ENCODE measurements around the gene DNAH14. TPM values are rescaled to one million over a fixed set of nuclear protein-coding genes. Genes with fewer than 3 reads are reported as not detected.
"Not testable (repeated sequence)": the region's sequence is repeated elsewhere in the genome, so short reads cannot be mapped to it uniquely, and the experiment has no call there.

Gene DNAH14
- total RNA-seq, 1 experiment from 2014 or later: 39.7 TPM

DNA sequence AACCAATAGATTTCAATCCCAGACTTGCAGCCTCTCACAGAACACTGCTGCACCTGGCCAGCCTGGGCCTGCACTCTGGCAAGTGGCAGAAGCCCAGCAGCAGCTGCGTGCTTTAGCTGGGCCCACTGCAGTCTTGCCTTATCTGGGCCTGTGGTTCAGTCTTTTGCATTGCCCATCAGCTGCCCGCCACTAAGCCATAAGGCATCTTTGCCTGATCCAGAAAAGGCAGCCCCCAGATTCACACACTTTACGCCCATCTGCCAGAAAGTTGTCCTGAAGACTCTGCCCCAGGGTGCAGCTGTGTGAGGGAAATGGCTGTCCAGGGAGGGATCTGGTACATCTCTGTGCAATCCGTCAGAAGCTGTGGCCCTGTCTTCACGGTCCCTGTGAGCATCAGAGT lies 217.0 kb downstream of the DNAH14 start:
- H3K4me1 ChIP-seq (ENCODE audit: insufficient read depth, low read length): peaks cover under 1% of the 10 kb centered on the region; the same call in 1 of the 2 replicates
- no peaks in the 10 kb centered on the region; a peak in 1 of 5 replicates for H3K9me3 Mint-ChIP-seq
- no peak overlapping the region for H3K4me2 ChIP-seq (ENCODE audit: insufficient read depth, insufficient read length, low read length)
- H3K79me2 ChIP-seq (ENCODE audit: insufficient read depth, low read length): no peaks in the 10 kb centered on the region
- H3K36me3 Mint-ChIP-seq (ENCODE audit: insufficient read depth in 1 of 3, low read depth in 3 of 3): no peaks in the 10 kb centered on the region; a peak in 1 of 7 replicates
- no peaks in the 10 kb centered on the region for H3K9me3 ChIP-seq (ENCODE audit: control insufficient read depth, low read depth, low read length)
- no peak overlapping the region for H4K5ac ChIP-seq (ENCODE audit: insufficient read length, low read depth, low read length)
- H2BK5ac ChIP-seq (ENCODE audit: insufficient read length, low read length): no peak overlapping the region
- H3K27me3 ChIP-seq (ENCODE audit: insufficient read depth, low read length): no peaks in the 10 kb centered on the region
- peaks cover 10% of the 10 kb centered on the region in 2 experiments for H3K4me1 Mint-ChIP-seq
- H3K4me3 Mint-ChIP-seq: no peak overlapping the region
- H4K8ac ChIP-seq (replicated peaks; ENCODE audit: insufficient read length, low read depth, low read length): no peak overlapping the region
- peak; percentile 44 for DNase-seq
- H3K79me1 ChIP-seq (ENCODE audit: insufficient read depth, low read depth, low read length, poor library complexity, severe bottlenecking): no peaks in the 10 kb centered on the region
- no peaks in the 10 kb centered on the region for H3K23me2 ChIP-seq (ENCODE audit: insufficient read length, low read depth, low read length, poor library complexity, severe bottlenecking)
- no peak overlapping the region for H3K23ac ChIP-seq (ENCODE audit: insufficient read length, low read depth, low read length)
- no peak overlapping the region for H3K18ac ChIP-seq (ENCODE audit: insufficient read length, low read depth, low read length)
- H2AFZ ChIP-seq (ENCODE audit: low read length): no peak overlapping the region
- H3K27me3 Mint-ChIP-seq (ENCODE audit: low read depth): no peaks in the 10 kb centered on the region
- no peak overlapping the region for H3K9ac ChIP-seq (ENCODE audit: extremely low read depth, insufficient read length, low read length)
- H4K20me1 ChIP-seq (ENCODE audit: control insufficient read depth, insufficient read depth, insufficient read length): no peaks in the 10 kb centered on the region
- H2BK15ac ChIP-seq (ENCODE audit: low read depth, low read length): no peak overlapping the region
- no peak overlapping the region for H2BK120ac ChIP-seq (ENCODE audit: low read depth, low read length, poor library complexity, severe bottlenecking)
- H4K91ac ChIP-seq (ENCODE audit: insufficient read length, low read depth, low read length): no peak overlapping the region
- WGBS (ENCODE audit: extremely low coverage, insufficient read length, low lambda C conversion rate): no CpG with 5 or more reads among the region's 5 CpGs
- no peak overlapping the region for H3K56ac ChIP-seq (ENCODE audit: insufficient read length, low read depth, low read length)
- peak overlapping the region in 2 of 3 experiments; percentile 68 to 70; a peak in 3 of 7 replicates for H3K27ac Mint-ChIP-seq
- H2BK12ac ChIP-seq (ENCODE audit: insufficient read length, low read depth, low read length): no peak overlapping the region
- no peak overlapping the region for H3K4ac ChIP-seq (ENCODE audit: low read depth, low read length)
- no peak overlapping the region for H3K14ac ChIP-seq (ENCODE audit: insufficient read depth, low read length)
- no peak overlapping the region for H2BK20ac ChIP-seq (ENCODE audit: low read depth, low read length, poor library complexity, severe bottlenecking)
- H2AK5ac ChIP-seq (ENCODE audit: insufficient read length, low read length): no peak overlapping the region
- TF ChIP-seq, protein P1, sequence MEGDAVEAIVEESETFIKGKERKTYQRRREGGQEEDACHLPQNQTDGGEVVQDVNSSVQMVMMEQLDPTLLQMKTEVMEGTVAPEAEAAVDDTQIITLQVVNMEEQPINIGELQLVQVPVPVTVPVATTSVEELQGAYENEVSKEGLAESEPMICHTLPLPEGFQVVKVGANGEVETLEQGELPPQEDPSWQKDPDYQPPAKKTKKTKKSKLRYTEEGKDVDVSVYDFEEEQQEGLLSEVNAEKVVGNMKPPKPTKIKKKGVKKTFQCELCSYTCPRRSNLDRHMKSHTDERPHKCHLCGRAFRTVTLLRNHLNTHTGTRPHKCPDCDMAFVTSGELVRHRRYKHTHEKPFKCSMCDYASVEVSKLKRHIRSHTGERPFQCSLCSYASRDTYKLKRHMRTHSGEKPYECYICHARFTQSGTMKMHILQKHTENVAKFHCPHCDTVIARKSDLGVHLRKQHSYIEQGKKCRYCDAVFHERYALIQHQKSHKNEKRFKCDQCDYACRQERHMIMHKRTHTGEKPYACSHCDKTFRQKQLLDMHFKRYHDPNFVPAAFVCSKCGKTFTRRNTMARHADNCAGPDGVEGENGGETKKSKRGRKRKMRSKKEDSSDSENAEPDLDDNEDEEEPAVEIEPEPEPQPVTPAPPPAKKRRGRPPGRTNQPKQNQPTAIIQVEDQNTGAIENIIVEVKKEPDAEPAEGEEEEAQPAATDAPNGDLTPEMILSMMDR (conservative IDR thresholded peaks at IDR 0.05): no peak
- no peak overlapping the region for H3T11ph ChIP-seq (ENCODE audit: low read length)
- H3K27ac ChIP-seq (ENCODE audit: insufficient read length, low read depth, low read length): no peak overlapping the region

DNA sequence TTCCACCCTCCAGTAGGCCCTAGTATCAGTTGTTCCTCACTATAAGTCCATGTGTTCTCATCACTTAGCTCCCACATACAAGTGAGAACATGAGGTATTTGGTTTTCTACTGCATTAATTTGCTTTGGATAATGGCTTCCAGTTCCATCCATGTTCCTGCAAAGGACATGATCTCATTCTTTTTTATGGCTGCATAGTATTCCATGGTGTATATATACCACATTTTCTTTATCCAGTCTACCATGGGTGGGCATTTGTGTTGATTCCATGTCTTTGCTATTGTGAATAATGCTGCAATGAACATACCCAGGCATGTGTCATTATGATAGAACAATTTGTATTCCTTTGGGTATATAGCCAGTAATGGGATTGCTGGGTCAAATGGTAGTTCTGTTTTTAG lies 218.3 kb downstream of the DNAH14 start:
- H4K8ac ChIP-seq (replicated peaks; ENCODE audit: insufficient read length, low read depth, low read length); H2AK5ac ChIP-seq (ENCODE audit: insufficient read length, low read length); H3K56ac ChIP-seq (ENCODE audit: insufficient read length, low read depth, low read length); H4K5ac ChIP-seq (ENCODE audit: insufficient read length, low read depth, low read length); H3K27ac Mint-ChIP-seq; H3T11ph ChIP-seq (ENCODE audit: low read length); H3K79me2 ChIP-seq (ENCODE audit: insufficient read depth, low read length); H2BK12ac ChIP-seq (ENCODE audit: insufficient read length, low read depth, low read length); H3K27ac ChIP-seq (ENCODE audit: insufficient read length, low read depth, low read length); H3K9me3 Mint-ChIP-seq; H2BK20ac ChIP-seq (ENCODE audit: low read depth, low read length, poor library complexity, severe bottlenecking); H3K18ac ChIP-seq (ENCODE audit: insufficient read length, low read depth, low read length); H3K9me3 ChIP-seq (ENCODE audit: control insufficient read depth, low read depth, low read length); H4K20me1 ChIP-seq (ENCODE audit: control insufficient read depth, insufficient read depth, insufficient read length); H3K9ac ChIP-seq (ENCODE audit: extremely low read depth, insufficient read length, low read length); H3K23me2 ChIP-seq (ENCODE audit: insufficient read length, low read depth, low read length, poor library complexity, severe bottlenecking); H3K27me3 ChIP-seq (ENCODE audit: insufficient read depth, low read length); H3K36me3 Mint-ChIP-seq (ENCODE audit: insufficient read depth in 1 of 3, low read depth in 3 of 3); H3K4me2 ChIP-seq (ENCODE audit: insufficient read depth, insufficient read length, low read length); H4K91ac ChIP-seq (ENCODE audit: insufficient read length, low read depth, low read length); H2BK5ac ChIP-seq (ENCODE audit: insufficient read length, low read length); H2BK120ac ChIP-seq (ENCODE audit: low read depth, low read length, poor library complexity, severe bottlenecking); H2BK15ac ChIP-seq (ENCODE audit: low read depth, low read length); H3K23ac ChIP-seq (ENCODE audit: insufficient read length, low read depth, low read length); H2AFZ ChIP-seq (ENCODE audit: low read length); H3K79me1 ChIP-seq (ENCODE audit: insufficient read depth, low read depth, low read length, poor library complexity, severe bottlenecking); H3K14ac ChIP-seq (ENCODE audit: insufficient read depth, low read length); DNase-seq; H3K4me1 ChIP-seq (ENCODE audit: insufficient read depth, low read length); H3K4ac ChIP-seq (ENCODE audit: low read depth, low read length); H3K4me3 Mint-ChIP-seq; H3K27me3 Mint-ChIP-seq (ENCODE audit: low read depth): not testable (repeated sequence)
- H3K4me1 Mint-ChIP-seq: peaks cover 13 to 14% of the 10 kb centered on the region in 2 experiments
